CD4-positive, alpha-beta memory T cell (primary cell): ENCODE measurements around the gene SCAMP3. TPM values are rescaled to one million over a fixed set of nuclear protein-coding genes. Genes with fewer than 3 reads are reported as not detected.
A peak's percentile ranks its signal among the peaks of the same experiment; 100 is the strongest.
"Not testable (repeated sequence)": the region's sequence is repeated elsewhere in the genome, so short reads cannot be mapped to it uniquely, and the experiment has no call there.

Experiments used
- CTCF ChIA-PET: fragments of 350-600 bp; sonication (Branson Sonifier 250); formaldehyde crosslinking; loops from one replicate; lab custom pipeline; 2021; ENCODE audit warnings: inconsistent platforms; ENCODE audit not compliant: partially characterized antibody; lab: Charles Lee
- POLR2A ChIA-PET: fragments of 350-600 bp; sonication (Branson Sonifier 250); formaldehyde crosslinking; loops from one replicate; lab custom pipeline; 2021; ENCODE audit not compliant: partially characterized antibody; lab: Charles Lee
- DNase-seq, 5 donors: peaks; one replicate each; pipeline versions ENCODE4 v3.0.0 to v3.0.0-alpha.2; 2020 to 2022; ENCODE audit warnings: mixed read lengths in 1 of 5
- H3K27ac ChIP-seq: one replicate; pipeline ENCODE4 v1.7.0; 2013; ENCODE audit warnings: low read depth, low read length
- H3K27me3 ChIP-seq: 2 replicates; pipeline ENCODE4 v1.7.0; 2013; ENCODE audit warnings: mild to moderate bottlenecking, low read length, moderate library complexity; ENCODE audit not compliant: insufficient read depth
- H3K36me3 ChIP-seq: 2 replicates; pipeline ENCODE4 v1.7.0; 2013; ENCODE audit warnings: mild to moderate bottlenecking, low read length, moderate library complexity; ENCODE audit not compliant: insufficient read depth
- H3K4me1 ChIP-seq: 2 replicates; pipeline ENCODE4 v1.7.0; 2013; ENCODE audit warnings: mild to moderate bottlenecking, low read length, moderate library complexity; ENCODE audit not compliant: insufficient read depth
- H3K4me3 ChIP-seq, 2 donors: one replicate each; pipeline ENCODE4 v1.7.0; 2013; ENCODE audit warnings: low read length in 2 of 2, mild to moderate bottlenecking in 1 of 2
- H3K9me3 ChIP-seq, 2 donors: one replicate each; pipeline ENCODE4 v1.7.0; 2013; ENCODE audit warnings: low read length in 2 of 2, control low read depth in 1 of 2; ENCODE audit not compliant: control insufficient read depth in 1 of 2
- H3K27ac Mint-ChIP-seq, 7 donors: one replicate each; pipeline ENCODE4 v1.8.0; 2020 to 2021; ENCODE audit warnings: mixed read lengths in 7 of 7, mild to moderate bottlenecking in 6 of 7, inconsistent platforms in 3 of 7, moderate library complexity in 3 of 7
- H3K27me3 Mint-ChIP-seq, 2 donors: one replicate each; pipeline ENCODE4 v1.8.0; 2020 to 2021; ENCODE audit warnings: mixed read lengths in 2 of 2
- H3K36me3 Mint-ChIP-seq, 2 donors: one replicate each; pipeline ENCODE4 v1.8.0; 2020 to 2021; ENCODE audit warnings: mixed read lengths in 2 of 2, inconsistent platforms in 1 of 2, mild to moderate bottlenecking in 1 of 2
- H3K4me1 Mint-ChIP-seq, 4 donors: one replicate each; pipeline ENCODE4 v1.8.0; 2020 to 2021; ENCODE audit warnings: mixed read lengths in 4 of 4, mild to moderate bottlenecking in 1 of 4
- H3K4me3 Mint-ChIP-seq, 8 donors: one replicate each; pipeline ENCODE4 v1.8.0; 2020 to 2021; ENCODE audit warnings: mixed read lengths in 8 of 8, mild to moderate bottlenecking in 7 of 8, moderate library complexity in 6 of 8, inconsistent platforms in 3 of 8
- H3K9me3 Mint-ChIP-seq, 8 donors: one replicate each; pipeline ENCODE4 v1.8.0; 2020 to 2021; ENCODE audit warnings: mixed read lengths in 8 of 8, mild to moderate bottlenecking in 5 of 8, inconsistent platforms in 3 of 8, moderate library complexity in 1 of 8
- intact Hi-C: fragments of 100-400 bp; cut with micrococcal nuclease; formaldehyde crosslinking; loops from one replicate; pipeline ENCODE4 v1.15.1; 2023
- polyA plus RNA-seq, 2 donors: library from polyadenylated mRNA; unstranded; fragments of 300-500 nt; fragmentation: Illumina TruSeq; gene quantifications; one replicate each; pipeline ENCODE4 v1.2.3, GENCODE V29; 2021
- total RNA-seq, 2 experiments: library from RNA; stranded (reverse); gene quantifications; one replicate each; pipeline ENCODE4 v1.2.3, GENCODE V29; 2021

The SCAMP3 gene
- total and polyA plus RNA-seq, 4 experiments from 2014 or later, result 94.4 to 160 (median 116) TPM

- Mint-ChIP-seq H3K27me3 (no peaks in the 10 kb centered on the region), H3K4me3 (peak overlapping the region; percentile 35 to 81 (median 55)), H3K27ac (peak overlapping the region in 4 of 7 donors; percentile 54 to 92 (median 70)), H3K4me1 (peaks cover 12 to 35% (median 20%) of the 10 kb centered on the region in 4 donors), H3K36me3 (no peaks in the 10 kb centered on the region), H3K9me3 (no peaks in the 10 kb centered on the region)
- no peaks in the 10 kb centered on the region for H3K27me3 ChIP-seq
- H3K4me1 ChIP-seq, result peaks cover 21% of the 10 kb centered on the region
- H3K27ac ChIP-seq, result peak overlapping the region; percentile 20
- POLR2A ChIA-PET, result interaction anchor here (0.5 to 5.7 kb wide), 15 partner anchors 9 to 343 kb away, joined by 3 to 59 read pairs (median 5); partner anchors contain the start of genes CLK2, FDPS, MTX1 and RUSC1
- H3K9me3 ChIP-seq, result no peaks in the 10 kb centered on the region
- intact Hi-C loops, result loop anchor here (1.0 to 2.0 kb wide), 4 partner anchors 22 to 478 kb away; partner anchors contain the start of gene CLK2
- CTCF ChIA-PET, result interaction anchor here (0.6 to 6.0 kb wide), 61 partner anchors 9 to 1246 kb away, joined by 3 to 143 read pairs (median 4); partner anchors contain the start of genes ASH1L, CLK2, FDPS and HCN3
- peak overlapping the region in 1 of 2 donors; percentile 46 for H3K4me3 ChIP-seq
- peak; percentile 90 to 94 (median 91) for DNase-seq
- no peaks in the 10 kb centered on the region for H3K36me3 ChIP-seq
Observed at GRCh38 chr1:155250633-155251449, 11.3 kb downstream of the SCAMP3 start.

DNA sequence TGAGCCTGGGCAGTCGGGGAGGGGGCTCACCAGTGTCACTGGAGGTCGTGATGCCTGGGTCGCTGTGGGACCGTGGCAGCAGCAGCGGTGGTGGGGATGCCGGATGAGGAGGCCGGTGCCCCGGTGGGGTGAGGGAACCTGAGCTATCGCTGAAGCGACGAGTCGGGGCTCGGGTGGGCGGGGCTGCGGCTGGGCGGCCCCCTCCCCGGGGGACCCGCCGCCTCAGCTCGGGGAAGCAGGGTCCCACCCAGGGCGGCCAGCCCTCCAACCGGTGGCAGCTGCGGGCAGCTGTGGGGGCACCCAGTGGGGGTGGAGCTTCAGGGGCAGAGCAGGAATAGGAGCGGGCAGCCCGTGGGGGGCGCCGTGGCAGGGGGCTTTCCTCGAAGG, 11.9 kb downstream of the SCAMP3 start:
- DNase-seq, result peak in 1 of 5 donors; percentile 23
- peak overlapping the region; percentile 35 to 81 (median 56) for H3K4me3 Mint-ChIP-seq

DNA sequence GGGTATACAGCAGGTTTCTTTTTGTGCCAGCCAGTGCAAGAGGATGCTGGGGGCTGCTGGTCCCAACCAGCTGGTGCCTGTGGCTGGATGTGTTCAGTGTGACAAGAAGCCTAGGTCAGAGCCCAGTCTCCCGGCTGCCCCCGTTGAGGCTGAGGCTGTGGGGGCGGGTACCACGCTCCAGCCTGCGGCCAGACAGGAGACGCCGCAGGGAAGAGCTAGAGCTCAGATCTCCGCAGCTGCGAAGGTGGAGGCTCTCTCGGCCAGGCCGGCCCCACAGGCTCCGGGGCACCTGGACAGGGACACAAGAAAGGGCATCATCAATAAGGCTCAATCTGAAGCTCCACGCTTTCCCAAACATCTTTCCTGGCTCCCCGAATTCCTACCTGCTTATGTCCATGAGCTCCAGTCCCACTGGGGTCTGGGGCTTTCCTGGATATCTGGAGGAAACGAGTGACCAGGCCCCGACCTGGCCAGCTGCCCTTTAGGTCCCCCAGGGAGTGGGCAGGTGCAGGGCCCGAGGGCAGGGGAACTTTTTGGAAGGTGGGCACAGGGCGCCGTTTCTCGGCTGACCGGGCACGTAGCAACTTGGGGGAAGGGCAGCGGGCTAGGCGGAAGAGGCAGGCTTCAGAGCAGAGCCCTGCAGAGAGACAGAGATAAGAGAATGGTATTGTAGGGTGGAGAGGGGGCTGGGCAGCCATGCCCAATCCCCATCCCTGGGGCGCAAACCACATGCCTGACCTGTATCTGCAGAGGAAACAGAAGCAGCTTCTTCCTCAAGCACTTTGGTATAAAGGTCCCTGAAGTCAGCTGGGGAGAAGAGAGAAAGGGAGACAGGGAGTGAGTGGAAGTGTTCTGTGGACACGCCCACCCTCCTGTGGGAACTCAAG, 14.2 kb downstream of the SCAMP3 start:
- Mint-ChIP-seq H3K27me3 (peaks cover 3% of the 10 kb centered on the region in 2 donors), H3K4me1 (peaks cover 9 to 40% (median 22%) of the 10 kb centered on the region in 4 donors), H3K27ac (peak overlapping the region in 1 of 7 donors; percentile 99), H3K36me3 (peaks cover 0 to 4% of the 10 kb centered on the region in 2 donors), H3K9me3 (peaks cover 0 to 9% (median 2%) of the 10 kb centered on the region in 8 donors), H3K4me3 (peak overlapping the region in 1 of 8 donors; percentile 51)
- CTCF ChIA-PET, result interaction anchor here (0.8 to 6.0 kb wide), 8 partner anchors 12 to 362 kb away, joined by 3 to 143 read pairs (median 6); partner anchors contain the start of genes KRTCAP2, MSTO1, RUSC1 and SCAMP3
- intact Hi-C loops, result no loop called here
- Histone ChIP-seq H3K27ac (no peak overlapping the region), H3K36me3 (no peaks in the 10 kb centered on the region), H3K4me1 (peaks cover 19% of the 10 kb centered on the region), H3K4me3 (no peak overlapping the region), H3K9me3 (no peaks in the 10 kb centered on the region), H3K27me3 (no peaks in the 10 kb centered on the region)
- DNase-seq, result no peak
- POLR2A ChIA-PET, result interaction anchor here (0.9 to 5.7 kb wide), 3 partner anchors 13 to 29 kb away, joined by 3 to 59 read pairs (median 3); partner anchors contain the start of genes CLK2 and SCAMP3

More for the DNA sequence above, 11.9 kb downstream of the SCAMP3 start:
- H3K36me3 Mint-ChIP-seq, result no peaks in the 10 kb centered on the region
- H3K27ac ChIP-seq, result peak overlapping the region; percentile 20
- peak overlapping the region in 1 of 2 donors; percentile 46 for H3K4me3 ChIP-seq
- H3K27me3 Mint-ChIP-seq, result no peaks in the 10 kb centered on the region
- no peaks in the 10 kb centered on the region for H3K9me3 Mint-ChIP-seq
- no peaks in the 10 kb centered on the region for H3K9me3 ChIP-seq
- peaks cover 10 to 33% (median 18%) of the 10 kb centered on the region in 4 donors for H3K4me1 Mint-ChIP-seq
- ChIA-PET POLR2A (interaction anchor here (0.5 to 5.7 kb wide), 14 partner anchors 9 to 343 kb away, joined by 3 to 59 read pairs (median 6); partner anchors contain the start of genes CLK2, FDPS, MTX1 and RUSC1), CTCF (interaction anchor here (0.8 to 6.0 kb wide), 46 partner anchors 8 to 370 kb away, joined by 3 to 143 read pairs (median 6); partner anchors contain the start of genes CLK2, FDPS, HCN3 and KRTCAP2)
- H3K4me1 ChIP-seq, result peaks cover 16% of the 10 kb centered on the region
- H3K27ac Mint-ChIP-seq, result peak overlapping the region in 3 of 7 donors; percentile 41 to 72 (median 72)
- intact Hi-C loops, result loop anchor here (1.0 to 2.0 kb wide), 4 partner anchors 23 to 479 kb away; partner anchors contain the start of gene CLK2
- no peaks in the 10 kb centered on the region for H3K27me3 ChIP-seq
- H3K36me3 ChIP-seq, result no peaks in the 10 kb centered on the region

DNA sequence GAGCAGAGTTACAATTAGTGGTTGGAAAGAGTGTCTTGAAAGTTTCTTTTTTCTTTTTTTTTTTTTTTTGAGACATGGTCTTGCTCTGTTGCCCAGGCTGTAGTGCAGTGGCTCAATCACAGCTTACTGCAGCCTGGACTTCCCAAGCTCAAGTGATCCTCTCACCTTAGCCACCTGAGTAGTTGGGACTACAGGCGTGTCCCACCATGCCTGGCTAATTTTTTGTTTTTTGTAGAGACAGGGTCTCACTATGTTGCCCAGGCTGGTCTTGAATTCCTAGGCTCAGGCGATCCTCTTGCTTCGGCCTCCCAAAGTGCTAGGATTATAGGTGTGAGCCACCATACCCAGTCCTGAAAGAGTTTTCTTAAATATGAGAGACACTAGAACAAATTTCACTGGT, 15.4 kb downstream of the SCAMP3 start:
- H3K27ac ChIP-seq, H3K9me3 Mint-ChIP-seq, intact Hi-C loops, H3K27me3 ChIP-seq, H3K36me3 Mint-ChIP-seq, H3K9me3 ChIP-seq, H3K36me3 ChIP-seq, H3K27me3 Mint-ChIP-seq, POLR2A ChIA-PET, DNase-seq, H3K4me3 ChIP-seq: not testable (repeated sequence)
- Mint-ChIP-seq H3K4me1 (peaks cover 7 to 47% (median 27%) of the 10 kb centered on the region in 4 donors), H3K4me3 (peak overlapping the region in 2 of 8 donors; percentile 3 to 21), H3K27ac (peak overlapping the region in 2 of 7 donors; percentile 8 to 99)
- H3K4me1 ChIP-seq, result peaks cover 30% of the 10 kb centered on the region
- CTCF ChIA-PET, result interaction anchor here (0.7 to 3.7 kb wide), 4 partner anchors 52 to 352 kb away, joined by 3 to 13 read pairs (median 4); partner anchors contain the start of genes KRTCAP2 and RUSC1

GRCh38 chr1:155245163-155245524, 17.0 kb downstream of the SCAMP3 start:
- intact Hi-C loops, result no loop called here
- Mint-ChIP-seq H3K36me3 (peaks cover 0 to 9% of the 10 kb centered on the region in 2 donors), H3K9me3 (peaks cover 0 to 9% (median 2%) of the 10 kb centered on the region in 8 donors), H3K27me3 (peaks cover 3% of the 10 kb centered on the region in 2 donors), H3K27ac (peak overlapping the region; percentile 95 to 100 (median 99)), H3K4me3 (peak overlapping the region; percentile 90 to 98 (median 93)), H3K4me1 (peaks cover 14 to 56% (median 39%) of the 10 kb centered on the region in 4 donors)
- POLR2A ChIA-PET, result interaction anchor here (0.6 to 3.5 kb wide), 19 partner anchors 9 to 872 kb away, joined by 3 to 47 read pairs (median 5); partner anchors contain the start of genes ASH1L, CLK2, ENTREP3 and KRTCAP2
- DNase-seq, result no peak
- peaks cover 45% of the 10 kb centered on the region for H3K4me1 ChIP-seq
- no peaks in the 10 kb centered on the region for H3K27me3 ChIP-seq
- no peaks in the 10 kb centered on the region for H3K36me3 ChIP-seq
- H3K27ac ChIP-seq, result peak overlapping the region; percentile 78
- H3K9me3 ChIP-seq, result no peaks in the 10 kb centered on the region
- H3K4me3 ChIP-seq, result peak overlapping the region; percentile 11 to 73
- CTCF ChIA-PET, result interaction anchor here (1.3 to 3.7 kb wide), 6 partner anchors 18 to 77 kb away, joined by 4 to 14 read pairs (median 7); partner anchors contain the start of genes KRTCAP2, MTX1, RUSC1 and THBS3
